ENCODE results near the gene IL36RN.

Gene IL36RN

DNA sequence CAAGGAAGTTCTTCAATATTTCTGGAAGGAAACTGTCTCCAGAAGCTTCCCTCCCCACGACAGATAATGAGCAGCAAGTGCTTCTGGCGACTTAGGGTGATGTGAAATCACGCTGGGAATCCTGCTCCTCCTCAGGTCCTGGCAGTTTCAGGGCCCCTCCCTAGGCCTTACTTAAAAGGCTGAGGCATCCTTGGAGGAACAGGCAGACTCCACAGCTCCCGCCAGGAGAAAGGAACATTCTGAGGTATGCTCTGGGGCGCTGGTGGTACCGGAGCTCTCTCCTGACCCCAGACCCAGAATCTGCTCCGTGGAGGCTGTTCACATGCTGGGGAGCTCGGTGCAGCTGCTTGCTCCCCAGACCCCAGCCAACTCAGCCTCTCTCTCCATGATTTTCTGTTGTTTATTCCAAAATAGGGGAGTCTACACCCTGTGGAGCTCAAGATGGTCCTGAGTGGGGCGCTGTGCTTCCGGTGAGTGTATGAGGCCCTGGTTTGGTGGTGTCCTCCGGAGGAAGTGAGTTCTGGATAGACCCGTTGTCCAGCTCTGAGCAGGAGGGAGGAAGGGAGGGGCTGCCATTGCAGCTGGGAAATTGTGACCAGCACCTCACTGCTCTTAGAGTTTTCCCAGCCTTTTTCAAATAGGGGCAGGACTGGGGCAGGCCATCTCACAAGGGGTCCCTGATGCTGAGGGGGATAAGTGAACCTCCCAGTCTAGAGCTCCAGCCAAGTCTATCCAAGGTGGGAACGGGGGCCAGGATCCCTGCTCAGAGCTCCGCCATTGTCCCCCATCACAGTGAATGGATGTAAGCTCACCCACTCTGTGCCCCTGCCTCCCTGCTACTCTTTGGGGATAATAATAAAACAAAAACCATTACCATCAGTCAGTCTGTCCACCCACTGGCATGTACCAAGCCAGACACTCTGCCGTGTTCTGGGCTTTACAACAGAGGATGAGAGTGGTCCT is at the start of gene IL36RN:
TSS of gene IL36RN (plus strand) at position 201 of the 963 bp plus-strand sequence. CDS start at position 442, 241 bp downstream.
- DNase-seq (ENCODE audit: low read depth) = no peak

DNA sequence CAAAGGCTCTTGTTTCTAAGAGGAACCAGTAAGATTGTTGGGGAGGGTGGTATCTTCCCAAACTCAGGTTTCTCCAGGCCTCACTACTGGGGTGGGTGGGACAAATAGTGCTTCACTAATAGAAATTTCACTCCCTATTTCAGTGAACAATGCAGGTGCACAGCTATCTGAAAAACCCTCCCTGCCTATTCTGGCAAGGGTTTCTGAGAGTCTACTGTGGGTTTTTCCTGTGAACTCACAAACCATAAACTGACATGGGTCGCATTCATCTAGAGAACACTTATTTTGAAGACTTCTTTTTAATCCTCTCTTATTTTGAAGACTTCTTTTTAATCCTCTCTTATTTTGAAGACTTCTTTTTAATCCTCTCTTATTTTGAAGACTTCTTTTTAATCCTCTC is 49.4 kb upstream of the IL36RN start:
- no peak for DNase-seq (ENCODE audit: low read depth)

DNA sequence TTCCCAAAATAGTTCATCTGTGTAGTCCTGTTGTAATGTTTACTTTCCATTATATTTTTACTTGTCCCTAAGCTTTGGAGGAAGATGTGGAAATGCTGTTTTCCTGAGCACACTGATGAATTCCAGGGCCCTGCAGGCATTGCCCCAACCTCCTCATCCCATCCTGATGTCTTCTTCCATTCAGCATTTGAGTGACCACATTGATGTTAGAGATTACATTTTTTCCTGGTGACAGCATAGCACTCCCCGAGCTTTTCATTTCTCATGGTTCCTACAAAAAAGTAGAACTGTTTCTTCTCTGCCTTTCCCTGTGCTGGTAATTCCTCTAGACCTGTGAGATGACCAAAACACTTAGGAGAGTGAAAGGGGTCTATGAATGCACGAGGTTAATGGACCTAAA is 48.9 kb upstream of the IL36RN start:
- DNase-seq (ENCODE audit: low read depth) = peak; percentile 38

DNA sequence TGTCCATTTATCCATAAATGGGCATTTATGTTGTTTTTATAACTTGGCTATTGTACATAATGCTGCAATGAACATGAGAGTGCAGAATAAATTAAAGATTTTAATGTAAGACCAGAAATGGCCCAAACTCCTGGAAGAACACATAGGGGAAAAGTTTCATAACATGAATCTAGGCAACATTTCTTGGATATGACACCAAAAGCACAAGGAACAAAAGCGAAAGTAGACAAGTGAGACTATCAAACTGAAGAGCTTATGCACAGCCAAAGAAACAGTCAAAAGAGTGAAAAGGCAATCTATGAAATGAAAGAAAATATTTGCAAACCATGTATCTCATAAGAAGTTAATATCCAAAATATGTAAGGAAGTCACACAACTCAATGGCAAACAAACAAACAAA is 47.9 kb upstream of the IL36RN start:
- no peak for DNase-seq (ENCODE audit: low read depth)

DNA sequence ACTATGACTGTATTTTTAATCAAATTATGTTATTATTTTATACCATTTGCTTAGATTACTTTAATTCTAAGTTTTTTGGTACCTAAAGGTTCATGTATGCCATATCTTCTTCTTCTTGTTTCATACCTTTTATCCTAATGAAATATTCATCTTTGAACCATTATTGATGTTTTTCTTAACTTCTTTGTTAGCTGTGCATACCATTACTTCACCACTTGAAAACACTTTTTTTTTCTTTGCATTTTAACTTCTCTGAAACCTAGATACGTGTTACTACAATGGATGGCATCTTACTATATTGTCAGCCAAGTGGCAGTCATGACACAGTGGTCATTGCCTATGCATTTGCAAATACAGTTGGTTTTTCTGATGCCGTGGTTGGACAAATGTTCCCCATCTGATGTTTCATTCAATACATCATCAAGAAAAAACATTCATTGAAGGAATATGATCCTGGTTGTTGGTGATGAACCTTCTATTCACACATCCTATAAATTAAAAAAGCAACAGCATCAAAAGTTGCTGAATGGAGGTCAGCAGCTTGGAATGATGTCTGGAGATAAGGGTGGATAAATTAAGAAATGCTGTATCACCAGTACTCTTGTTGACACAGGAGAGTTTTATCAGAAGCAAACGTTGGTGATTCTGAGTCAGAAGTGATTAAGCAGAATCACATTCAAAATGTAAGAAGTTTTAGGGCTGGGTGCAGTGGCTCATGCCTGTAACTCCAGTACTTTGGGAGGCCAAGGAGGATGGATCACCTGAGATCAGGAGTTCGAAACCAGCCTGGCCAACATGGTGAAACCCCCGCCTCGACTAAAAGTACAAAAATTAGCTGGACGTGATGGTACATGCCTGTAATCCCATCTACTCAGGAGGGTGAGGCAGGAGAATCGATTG is 46.3 kb upstream of the IL36RN start:
- peak; percentile 69 for DNase-seq (ENCODE audit: low read depth)

DNA sequence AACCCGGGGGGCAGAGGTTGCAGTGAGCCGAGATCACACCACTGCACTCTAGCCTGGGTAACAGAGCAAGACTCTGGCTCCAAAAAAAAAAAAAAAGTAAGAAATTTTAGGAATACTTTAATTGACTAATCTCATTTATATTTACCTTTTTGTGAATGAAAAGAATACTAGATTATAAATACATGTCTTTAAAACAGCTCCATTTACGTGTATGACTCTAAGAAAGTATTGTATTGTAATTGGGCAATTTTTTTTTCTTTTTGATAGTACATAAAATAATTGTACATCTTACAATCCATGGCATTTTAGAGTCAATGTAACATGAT is 45.7 kb upstream of the IL36RN start:
- DNase-seq (ENCODE audit: low read depth) = no peak

DNA sequence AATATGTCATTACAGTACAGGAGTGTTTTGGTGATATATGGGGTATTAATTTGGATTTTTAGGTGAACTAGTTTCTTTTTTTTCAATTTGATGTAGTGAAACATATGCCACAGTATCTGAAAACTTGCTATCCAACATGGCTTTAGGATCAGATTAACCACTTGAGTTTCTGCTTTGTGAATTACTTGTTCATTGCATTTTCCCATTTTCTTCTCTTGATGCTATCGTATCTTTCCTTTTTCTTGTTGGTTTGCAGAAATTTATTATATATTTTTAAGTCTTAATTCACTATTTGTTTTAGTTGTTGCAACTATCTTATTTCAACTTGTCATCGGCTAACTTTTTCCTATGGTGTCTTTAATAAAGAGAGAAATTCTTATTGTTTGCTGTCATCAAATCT is 44.9 kb upstream of the IL36RN start:
- DNase-seq (ENCODE audit: low read depth) = no peak

DNA sequence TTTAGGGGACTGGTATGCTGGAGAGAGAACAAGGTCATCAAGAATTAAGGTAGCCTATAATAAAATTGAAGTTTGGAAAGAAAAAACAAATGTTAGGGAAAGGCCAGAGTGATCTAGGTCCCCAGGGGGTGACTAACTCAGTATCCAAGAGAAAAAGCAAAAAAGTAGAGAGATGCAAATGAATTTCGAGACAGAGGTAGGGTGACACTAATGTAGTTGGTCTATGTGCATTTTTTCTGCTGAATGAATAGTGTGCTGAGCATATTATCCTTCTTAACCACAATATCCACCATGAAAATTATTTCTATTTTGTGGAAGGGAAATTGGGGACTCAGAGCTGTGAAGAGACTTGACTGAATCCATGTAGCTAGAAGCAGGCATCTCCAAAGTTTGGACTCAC is 44.0 kb upstream of the IL36RN start:
- DNase-seq (ENCODE audit: low read depth) = no peak

DNA sequence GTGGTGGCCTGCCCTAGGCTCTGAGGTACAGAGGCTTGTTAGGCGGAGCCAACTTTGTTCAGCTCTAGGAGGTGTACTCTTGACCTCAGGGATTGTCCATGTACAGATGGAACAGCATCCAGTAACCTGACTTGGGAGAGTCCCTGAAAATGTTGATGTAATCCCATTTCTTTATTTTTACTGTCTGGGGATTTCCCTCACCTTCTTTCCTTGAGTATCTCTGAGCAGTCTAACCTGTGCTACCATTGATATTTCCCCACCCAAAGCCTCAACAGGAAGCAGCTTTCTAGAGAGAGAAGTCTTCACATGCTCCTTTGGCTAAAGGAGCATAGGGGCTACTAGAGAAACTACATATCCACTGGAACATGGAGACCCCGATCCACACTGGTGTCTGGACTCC is 43.3 kb upstream of the IL36RN start:
- DNase-seq (ENCODE audit: low read depth) = no peak

DNA sequence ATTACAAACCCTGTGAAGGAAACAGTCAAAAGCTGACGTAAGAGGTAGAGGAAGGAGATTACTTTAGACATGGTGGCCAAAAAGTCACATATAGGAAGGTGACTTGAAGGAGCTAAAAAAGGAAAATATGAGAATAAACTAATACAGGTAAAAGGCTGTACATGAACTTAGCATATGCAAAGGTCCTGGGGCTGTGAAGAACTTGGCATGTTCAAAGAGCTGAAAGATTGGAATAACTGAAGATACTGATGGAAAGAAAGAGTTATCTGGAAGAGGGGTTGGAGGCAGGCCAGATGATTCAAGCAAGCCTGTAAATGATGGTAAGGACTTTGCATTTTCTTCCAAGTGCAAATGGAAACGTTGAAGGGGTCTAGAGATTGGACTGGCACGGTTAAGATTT is 40.5 kb upstream of the IL36RN start:
- no peak for DNase-seq (ENCODE audit: low read depth)

DNA sequence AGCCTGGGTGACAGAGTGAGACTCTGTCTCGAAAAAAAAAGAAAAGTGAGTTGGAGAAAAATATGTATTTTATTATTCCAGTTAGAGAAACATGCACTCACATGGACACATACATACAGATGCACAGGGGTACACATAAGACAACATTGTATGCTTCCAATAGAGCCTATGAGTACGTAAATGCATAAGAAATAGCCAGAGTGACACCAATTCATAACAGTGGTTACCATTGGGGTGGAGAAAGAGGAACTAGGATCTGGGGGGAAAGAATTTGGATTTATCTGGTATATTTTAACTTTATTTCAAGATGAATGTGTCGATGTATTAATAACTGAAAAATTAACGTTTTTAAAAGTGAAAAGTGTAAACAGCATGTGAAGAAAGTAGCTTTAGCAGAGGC is 37.7 kb upstream of the IL36RN start:
- DNase-seq (ENCODE audit: low read depth) = no peak

DNA sequence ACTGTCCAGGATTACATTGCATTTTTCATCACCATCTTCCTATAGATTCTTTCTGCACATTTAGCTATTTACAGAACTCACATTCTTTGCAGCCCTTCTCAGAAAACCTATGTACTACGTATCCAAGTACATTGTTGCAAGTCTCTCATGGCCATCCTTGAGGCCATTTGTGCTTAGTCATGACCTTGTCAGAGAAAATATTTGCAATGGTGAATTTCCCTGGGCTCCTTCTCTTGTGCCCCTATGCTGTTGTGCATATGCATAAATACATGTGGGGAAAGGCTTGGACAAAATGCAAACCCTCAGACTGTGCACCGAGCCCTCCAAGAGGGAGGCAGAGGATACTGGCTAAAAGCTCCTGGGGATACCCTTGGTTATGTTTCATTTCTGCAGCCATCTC is 34.2 kb upstream of the IL36RN start:
- no peak for DNase-seq (ENCODE audit: low read depth)

DNA sequence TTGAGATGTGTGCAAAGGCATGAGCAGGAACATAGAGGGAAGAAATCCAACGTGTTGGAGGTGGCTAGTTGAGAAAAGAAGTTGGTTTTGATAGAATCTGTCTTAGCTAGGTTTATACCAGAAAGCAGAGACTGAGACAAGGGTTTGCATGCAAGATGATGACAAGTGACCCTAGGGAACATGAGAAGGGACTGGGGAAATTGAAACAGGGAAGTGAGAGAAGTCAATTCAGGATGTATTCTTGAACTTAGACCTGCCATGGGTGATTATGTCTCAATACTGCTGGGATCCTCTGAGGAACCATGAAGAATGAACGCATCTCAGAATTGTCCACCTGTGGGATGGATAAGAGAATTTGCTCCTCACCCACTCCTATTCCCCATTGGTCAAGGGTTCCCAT is 33.3 kb upstream of the IL36RN start:
- DNase-seq (ENCODE audit: low read depth) = no peak

DNA sequence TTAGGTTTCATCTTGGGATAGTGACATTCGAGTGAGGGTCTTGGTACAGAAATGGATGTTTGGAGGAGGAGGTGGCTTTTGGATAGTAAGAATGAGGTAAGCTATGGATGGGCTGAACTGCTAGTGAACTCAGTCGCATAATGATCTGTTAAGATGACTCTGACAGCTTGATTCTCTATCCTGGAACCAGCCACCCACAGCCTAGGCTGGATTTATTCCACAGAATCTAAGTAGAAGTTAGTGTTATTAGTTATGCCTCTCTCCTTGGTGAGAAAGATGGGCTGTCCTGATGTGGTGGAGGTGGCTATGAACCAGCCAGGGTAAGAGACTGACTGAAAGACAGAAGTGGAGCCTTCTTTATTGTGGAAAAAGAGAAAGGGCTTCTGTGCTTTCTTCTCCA is 31.3 kb upstream of the IL36RN start:
- DNase-seq (ENCODE audit: low read depth) = no peak

DNA sequence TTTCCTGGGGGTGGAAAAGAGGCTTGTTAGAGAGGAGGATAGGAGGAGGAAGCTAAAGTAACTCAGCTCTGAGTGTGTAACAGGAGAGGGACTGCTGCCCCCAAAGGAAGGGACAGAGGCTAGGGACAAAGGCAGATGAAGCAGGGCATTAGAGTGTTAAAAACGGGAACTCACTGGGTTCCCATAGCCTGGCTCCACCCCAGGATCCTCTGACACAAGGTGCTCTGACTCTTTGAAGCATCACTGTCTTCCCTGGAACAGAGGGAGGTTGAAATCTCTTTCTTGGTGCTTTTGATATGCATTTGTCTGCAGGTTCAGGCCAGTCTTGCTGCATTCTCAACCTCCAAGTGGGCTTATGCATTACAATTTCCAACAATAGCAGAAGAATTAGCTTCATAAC is 30.9 kb upstream of the IL36RN start:
- DNase-seq (ENCODE audit: low read depth) = no peak

DNA sequence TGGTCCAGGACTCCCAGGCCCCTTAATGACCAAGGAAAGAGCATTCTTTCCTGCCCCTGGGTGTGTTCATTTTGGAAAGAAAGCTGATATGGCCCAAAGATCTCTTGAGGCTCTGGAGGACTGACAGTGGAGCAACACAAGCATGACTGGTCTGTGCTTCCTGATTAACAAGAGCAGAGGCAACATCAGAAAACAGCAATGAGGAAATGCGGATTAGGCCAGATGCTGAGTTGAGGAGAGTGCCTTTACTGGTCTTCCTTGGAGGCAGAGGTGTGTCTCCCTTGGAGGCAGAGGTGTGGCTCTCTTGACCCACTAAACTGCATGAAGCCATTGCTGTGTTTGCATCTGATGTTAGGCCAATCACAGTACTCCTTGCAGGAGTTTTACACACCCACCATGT is 26.3 kb upstream of the IL36RN start:
- DNase-seq (ENCODE audit: low read depth) = no peak

DNA sequence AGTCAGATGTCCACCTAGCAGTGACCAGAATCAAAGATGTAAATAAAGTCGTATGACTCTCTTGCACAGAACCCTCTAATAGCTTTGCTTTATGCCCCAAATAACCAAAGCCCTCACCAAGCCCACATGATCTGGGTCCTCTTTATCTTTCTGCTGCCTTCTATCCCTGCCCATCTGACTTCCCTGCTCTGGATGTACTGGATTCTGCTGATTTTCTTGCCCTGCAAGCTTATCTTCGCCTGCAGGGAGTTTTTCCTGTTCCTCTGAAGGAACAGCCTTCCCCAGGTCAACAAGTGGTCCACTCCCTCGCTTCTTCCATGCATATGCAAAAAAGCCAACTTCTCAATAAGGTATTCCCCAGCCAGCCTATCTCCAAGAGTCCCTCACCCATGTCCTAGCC is 25.0 kb upstream of the IL36RN start:
- DNase-seq (ENCODE audit: low read depth) = no peak

DNA sequence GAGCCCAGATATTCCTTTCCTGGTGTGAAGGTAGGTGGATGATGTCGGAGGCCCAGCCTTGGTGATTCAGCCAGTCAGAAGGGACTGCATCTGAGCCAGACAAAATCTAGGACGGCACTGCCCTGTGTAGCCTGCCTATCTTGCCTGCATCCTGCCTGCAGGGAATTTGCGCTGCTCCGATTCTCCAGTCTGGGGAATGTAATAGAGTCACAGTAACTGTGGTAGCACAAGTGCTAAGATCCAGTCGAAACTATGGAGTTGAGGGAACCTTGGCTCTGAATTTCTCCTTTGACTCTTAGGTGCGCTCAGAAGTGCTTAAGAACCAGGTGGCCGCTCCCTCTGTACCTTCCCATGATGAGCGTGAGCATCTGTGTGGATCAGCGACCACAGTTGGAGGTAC is 22.2 kb upstream of the IL36RN start:
- no peak for DNase-seq (ENCODE audit: low read depth)

DNA sequence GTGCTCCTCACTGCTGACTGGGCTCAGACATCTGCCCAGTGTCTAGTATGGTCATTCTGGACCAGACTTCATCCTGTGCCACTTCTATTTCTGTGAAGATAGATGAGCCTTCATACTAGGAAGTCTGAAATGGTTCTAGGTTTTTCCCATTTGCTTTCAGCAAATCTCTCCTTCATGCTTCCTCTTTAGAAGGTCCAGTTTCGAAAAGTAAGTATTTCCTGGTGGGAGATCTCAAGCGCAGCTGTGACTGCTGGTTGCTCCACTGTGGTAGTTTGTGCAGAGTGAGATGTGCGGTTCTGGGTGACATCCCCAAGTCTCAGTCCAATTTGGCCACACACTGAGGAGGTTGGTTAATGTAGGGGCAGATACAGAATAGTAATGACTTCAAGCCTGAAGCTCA is 20.7 kb upstream of the IL36RN start:
- no peak for DNase-seq (ENCODE audit: low read depth)

DNA sequence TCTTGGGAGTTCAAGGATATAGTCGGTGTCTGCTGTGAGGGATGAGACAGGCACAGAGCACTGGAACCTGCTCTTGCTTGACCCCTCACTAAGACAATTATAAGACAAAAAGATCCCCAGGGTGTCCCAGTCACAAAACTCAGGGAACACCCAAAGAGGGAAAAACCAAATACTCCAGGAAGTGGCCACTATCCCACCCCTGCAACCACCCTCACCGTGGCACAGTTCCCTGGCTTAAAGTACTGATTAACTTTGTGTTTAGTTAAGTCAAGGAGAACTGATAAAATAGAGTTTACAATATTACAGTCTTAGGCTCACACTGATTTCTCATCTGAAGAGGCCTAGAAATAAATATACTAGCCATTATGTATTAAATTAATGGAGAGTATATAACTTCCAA is 19.8 kb upstream of the IL36RN start:
- DNase-seq (ENCODE audit: low read depth) = no peak

DNA sequence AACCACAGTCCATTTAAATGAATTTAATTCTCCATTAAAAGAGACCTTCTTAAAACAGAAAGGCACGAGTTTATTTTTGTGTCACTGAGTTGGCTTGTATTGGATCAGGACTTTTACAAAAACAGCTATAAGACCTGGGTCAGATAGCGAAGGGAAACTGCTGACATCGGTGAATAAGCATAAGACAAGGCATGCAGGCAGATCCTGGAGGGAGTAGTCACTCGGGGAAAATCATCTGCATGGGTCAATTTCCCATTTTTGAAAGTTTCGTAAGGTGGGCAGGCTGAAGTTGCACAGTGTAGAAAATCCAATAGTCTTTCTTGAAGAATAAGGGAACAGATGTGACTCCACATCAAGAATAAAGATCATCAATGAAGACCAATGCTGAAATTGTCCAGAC is 19.3 kb upstream of the IL36RN start:
- no peak for DNase-seq (ENCODE audit: low read depth)

DNA sequence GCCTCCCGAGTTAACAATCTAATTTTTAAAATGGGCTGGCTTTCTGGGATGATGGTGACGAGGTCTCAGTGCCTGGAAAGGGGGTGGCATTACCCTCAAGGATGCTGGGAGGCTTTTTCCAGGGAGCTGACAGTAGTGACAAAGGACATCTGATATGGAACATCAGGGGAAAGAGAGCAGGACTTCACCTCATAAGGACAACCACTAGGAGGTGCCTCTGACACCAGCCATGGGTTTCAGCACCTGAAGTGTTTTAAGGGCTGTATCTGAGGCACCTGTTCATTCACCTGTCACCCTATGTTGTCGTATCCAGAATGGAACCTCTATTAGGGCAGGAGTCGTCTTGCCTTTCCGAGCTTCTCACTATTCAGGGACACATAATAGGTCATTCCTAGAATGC is 17.1 kb upstream of the IL36RN start:
- no peak for DNase-seq (ENCODE audit: low read depth)

DNA sequence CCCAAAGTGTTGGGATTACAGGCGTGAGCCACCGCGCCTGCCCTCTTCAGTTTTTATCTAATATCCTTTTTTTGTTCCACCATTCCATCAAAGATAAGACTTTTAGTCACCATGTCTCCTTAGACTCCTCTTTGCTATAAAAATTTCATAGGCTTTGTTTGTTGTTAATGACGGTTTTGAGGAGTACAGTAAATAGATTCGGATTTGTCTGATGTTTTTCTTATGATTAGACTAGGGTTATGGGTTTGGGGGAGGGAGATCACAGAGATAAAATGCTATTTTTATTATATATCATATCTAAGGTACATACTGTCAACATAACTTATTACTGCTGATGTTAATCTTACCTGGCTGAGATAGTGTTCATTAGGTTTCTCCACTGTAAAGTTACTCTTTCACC is 12.5 kb upstream of the IL36RN start:
- DNase-seq (ENCODE audit: low read depth) = no peak
